GM06990 (cell line): ENCODE data around the gene MSX1.
A peak's percentile ranks its signal among the peaks of the same experiment; 100 is the strongest.

Experiments
- DNase-seq: peaks from one replicate; pipeline ENCODE4 v3.0.0-alpha.2; 2011; ENCODE audit not compliant: insufficient read length; ENCODE audit errors: extremely low read depth
- H3K27me3 ChIP-seq: replicated peaks from 2 replicates; pipeline ENCODE4 v1.6.0; 2011; ENCODE audit warnings: low read length; ENCODE audit not compliant: control insufficient read depth, insufficient read depth
- H3K36me3 ChIP-seq: 2 replicates; pipeline ENCODE4 v1.5.1; 2011; ENCODE audit warnings: low read length; ENCODE audit not compliant: control insufficient read depth, insufficient read depth
- H3K4me3 ChIP-seq: replicated peaks from 2 replicates; pipeline ENCODE4 v1.5.1; 2011; ENCODE audit warnings: low read depth, mild to moderate bottlenecking, control low read depth, low read length
- TF ChIP-seq, protein P1 (sequence below): IDR thresholded peaks from 2 replicates; pipeline ENCODE4 v1.5.1; 2011; ENCODE audit warnings: low read length, control low read depth, mild to moderate bottlenecking, inconsistent platforms; ENCODE audit not compliant: insufficient read depth, poor library complexity, severe bottlenecking

The MSX1 gene

DNA sequence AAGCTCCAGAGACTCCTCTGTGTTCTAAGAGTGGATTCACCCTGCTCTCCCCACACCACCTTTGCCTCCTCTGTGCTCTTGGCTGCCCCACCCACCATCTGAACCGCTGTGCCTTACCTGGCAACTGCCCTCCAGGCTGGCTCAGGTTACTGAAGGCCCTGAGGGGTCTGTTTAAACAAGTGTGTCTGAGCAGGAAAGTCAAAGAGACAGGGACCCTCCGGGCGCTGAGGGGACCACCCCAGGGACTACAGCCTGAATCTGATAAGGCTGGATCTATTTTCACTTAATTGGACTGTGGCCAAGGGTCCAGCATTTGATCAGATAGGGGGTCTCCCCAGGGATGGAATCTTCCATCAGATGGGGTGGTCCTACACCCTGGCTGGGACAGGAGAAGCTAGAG lies 10.4 kb upstream of the MSX1 start:
- no peaks in the 10 kb centered on the region; the same call in 1 of the 2 replicates for H3K27me3 ChIP-seq

DNA sequence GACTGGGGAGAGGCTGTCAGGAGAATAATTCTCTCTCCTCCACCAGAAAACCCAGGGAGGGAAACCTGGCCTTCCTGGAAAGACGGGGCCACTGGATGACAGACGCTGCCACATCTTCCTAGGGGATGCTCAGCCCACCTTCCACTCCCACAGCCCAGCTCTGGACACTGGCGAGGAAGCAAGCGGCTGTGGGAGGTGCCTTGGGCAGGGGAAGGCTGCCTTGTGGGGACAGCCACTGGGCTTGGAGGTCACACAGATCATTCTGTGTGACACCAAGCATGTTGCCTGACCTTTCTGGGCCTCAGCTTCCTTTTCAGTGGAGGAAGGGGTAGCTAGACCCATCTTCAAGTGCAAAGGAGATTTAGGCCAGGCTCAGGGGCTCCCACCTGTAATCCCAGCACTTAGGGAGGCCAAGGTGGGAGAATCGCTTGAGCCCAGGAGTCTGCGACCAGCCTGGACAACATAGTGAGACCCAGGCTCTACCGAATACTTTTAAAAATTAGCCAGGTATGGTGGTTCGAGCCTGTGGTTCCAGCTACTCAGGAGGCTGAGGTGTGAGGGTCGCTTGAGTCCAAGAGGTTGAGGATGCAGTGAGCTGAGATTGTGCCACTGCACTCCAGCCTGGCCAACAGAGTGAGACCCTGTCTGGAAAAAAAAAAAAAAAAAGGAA lies 9.8 kb upstream of the MSX1 start:
- H3K4me3 ChIP-seq, result no peak overlapping the region
- H3K27me3 ChIP-seq, result no peaks in the 10 kb centered on the region; the same call in 1 of the 2 replicates
- H3K36me3 ChIP-seq, result no peaks in the 10 kb centered on the region
- TF ChIP-seq, protein P1, sequence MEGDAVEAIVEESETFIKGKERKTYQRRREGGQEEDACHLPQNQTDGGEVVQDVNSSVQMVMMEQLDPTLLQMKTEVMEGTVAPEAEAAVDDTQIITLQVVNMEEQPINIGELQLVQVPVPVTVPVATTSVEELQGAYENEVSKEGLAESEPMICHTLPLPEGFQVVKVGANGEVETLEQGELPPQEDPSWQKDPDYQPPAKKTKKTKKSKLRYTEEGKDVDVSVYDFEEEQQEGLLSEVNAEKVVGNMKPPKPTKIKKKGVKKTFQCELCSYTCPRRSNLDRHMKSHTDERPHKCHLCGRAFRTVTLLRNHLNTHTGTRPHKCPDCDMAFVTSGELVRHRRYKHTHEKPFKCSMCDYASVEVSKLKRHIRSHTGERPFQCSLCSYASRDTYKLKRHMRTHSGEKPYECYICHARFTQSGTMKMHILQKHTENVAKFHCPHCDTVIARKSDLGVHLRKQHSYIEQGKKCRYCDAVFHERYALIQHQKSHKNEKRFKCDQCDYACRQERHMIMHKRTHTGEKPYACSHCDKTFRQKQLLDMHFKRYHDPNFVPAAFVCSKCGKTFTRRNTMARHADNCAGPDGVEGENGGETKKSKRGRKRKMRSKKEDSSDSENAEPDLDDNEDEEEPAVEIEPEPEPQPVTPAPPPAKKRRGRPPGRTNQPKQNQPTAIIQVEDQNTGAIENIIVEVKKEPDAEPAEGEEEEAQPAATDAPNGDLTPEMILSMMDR, result no peak
- DNase-seq, result no peak

More for the DNA sequence above, 10.4 kb upstream of the MSX1 start:
- H3K36me3 ChIP-seq, result no peaks in the 10 kb centered on the region
- H3K4me3 ChIP-seq, result no peak overlapping the region
- no peak for DNase-seq
- TF ChIP-seq, protein P1, result no peak

DNA sequence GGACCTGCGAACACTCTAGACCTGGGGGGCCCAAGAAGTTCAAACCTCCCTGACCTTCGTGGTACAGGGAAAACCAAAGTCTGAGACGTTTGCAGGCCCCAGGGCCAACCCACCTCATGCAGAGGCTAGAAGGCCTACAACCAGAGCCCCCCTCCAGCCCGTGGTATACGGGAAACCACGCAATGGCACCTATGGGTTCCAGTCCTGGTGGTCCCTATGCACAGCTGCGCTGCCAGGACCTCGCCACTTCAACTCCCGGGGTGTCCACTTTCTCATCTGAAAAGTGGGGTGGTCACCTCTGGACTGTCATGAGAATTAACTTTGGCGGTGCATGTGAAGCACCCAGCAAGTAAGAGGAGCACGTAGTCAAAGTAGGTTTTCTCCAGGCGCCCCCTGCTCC lies 8.4 kb upstream of the MSX1 start:
- no peak for DNase-seq
- TF ChIP-seq, protein P1, result no peak
- Histone ChIP-seq H3K36me3 (no peaks in the 10 kb centered on the region), H3K27me3 (no peaks in the 10 kb centered on the region; the same call in 1 of the 2 replicates), H3K4me3 (no peak overlapping the region)

DNA sequence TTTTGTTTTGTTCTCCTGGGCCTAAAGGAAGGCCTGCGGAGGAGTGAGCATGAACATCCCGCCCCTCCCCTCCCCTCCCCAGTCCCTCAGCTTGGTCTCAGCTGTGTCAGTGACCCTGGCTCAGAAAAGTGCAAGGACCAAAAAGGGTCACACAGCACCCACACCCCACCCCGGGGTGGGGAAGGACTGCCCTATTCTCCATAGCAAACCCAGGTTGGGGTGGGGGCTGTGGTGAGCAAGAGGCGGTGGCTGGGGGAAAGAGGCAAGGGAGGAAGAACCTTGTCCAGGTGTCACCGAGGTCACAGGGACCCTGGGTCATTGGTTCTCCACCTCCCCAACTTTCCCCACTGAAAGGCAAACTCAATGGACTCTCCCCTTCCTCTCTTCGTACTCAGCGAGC lies 7.6 kb upstream of the MSX1 start:
- TF ChIP-seq, protein P1, result no peak
- DNase-seq, result no peak
- no peaks in the 10 kb centered on the region; the same call in none of the 2 replicates for H3K27me3 ChIP-seq
- H3K36me3 ChIP-seq, result no peaks in the 10 kb centered on the region
- no peak overlapping the region for H3K4me3 ChIP-seq

DNA sequence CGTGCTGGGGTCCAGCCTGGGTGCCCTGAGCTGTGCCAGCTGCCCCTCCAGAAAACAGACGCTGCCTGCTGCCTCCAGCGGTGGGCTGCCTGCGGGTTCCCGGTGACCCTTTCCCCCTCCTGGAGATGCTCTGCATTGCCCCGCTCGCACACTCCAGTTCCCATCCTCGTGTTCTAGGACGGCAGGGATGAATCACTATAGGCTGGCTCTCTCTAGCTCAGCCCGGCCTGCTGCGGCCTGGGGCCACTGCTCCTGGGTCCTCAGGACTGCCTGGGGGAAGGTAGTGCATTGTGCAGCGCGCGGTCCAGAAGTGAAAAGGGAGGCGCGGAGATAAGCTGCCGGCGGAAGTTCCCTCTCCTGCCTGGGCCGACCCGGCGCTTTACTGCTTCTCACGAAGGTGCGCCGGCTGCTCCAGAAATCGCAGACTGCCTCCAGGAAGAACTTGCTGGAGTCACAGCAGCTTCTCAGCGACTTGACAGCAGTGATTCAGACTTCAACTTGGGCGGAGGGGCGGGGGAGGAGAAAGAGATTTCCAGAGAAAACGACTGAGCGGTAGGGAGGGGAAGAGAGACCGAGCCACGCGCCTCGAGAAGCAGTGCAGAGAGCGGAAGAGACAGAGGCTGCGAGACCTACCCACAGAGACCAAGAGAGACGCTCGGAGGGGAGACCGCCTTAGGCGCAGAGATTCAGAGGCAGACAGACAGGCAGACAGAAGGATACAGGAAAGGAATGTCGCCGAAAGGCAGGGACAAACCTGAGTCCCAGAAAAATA lies 6.7 kb upstream of the MSX1 start:
- H3K27me3 ChIP-seq, result no peaks in the 10 kb centered on the region; the same call in none of the 2 replicates
- TF ChIP-seq, protein P1, result peak; percentile 10
- peak overlapping the region; percentile 58 for H3K4me3 ChIP-seq
- no peaks in the 10 kb centered on the region for H3K36me3 ChIP-seq
- peak; percentile 57 for DNase-seq
